Brain microvascular endothelial cell (primary cell): ENCODE measurements around the gene LRRC74A.

ENCODE experiments used
- DNase-seq: peaks from one replicate; pipeline ENCODE4 v3.0.0-alpha.2; 2020
- H3K27ac ChIP-seq: fragments of 250-450 bp; sonication (Bioruptor Pico); 2 replicates; pipeline ENCODE4 v1.5.1; 2020; ENCODE audit warnings: mild to moderate bottlenecking, moderate library complexity
- H3K27me3 ChIP-seq: fragments of 250-450 bp; sonication (Bioruptor Pico); replicated peaks from 2 replicates; pipeline ENCODE4 v1.5.1; 2020; ENCODE audit warnings: mild to moderate bottlenecking
- H3K36me3 ChIP-seq: fragments of 250-450 bp; sonication (Bioruptor Pico); replicated peaks from 2 replicates; pipeline ENCODE4 v1.5.1; 2020; ENCODE audit warnings: mild to moderate bottlenecking
- H3K4me3 ChIP-seq: 2 replicates; pipeline ENCODE4 v1.5.1; 2011; ENCODE audit warnings: low read depth, mild to moderate bottlenecking, control low read depth, low read length, moderate library complexity
- in situ Hi-C: cut with HindIII; loops from 2 replicates; pipeline ENCODE4 v1.10.0; 2017; ENCODE audit warnings: low sequenced_read_pairs, low pct_ligation_motif_present
- TF ChIP-seq, protein P1 (sequence below): IDR thresholded peaks from 2 replicates; pipeline ENCODE4 v1.5.1; 2011; ENCODE audit warnings: low read depth, mild to moderate bottlenecking, moderate library complexity, low read length, control low read depth, inconsistent platforms; ENCODE audit errors: missing control alignments

Gene LRRC74A

DNA sequence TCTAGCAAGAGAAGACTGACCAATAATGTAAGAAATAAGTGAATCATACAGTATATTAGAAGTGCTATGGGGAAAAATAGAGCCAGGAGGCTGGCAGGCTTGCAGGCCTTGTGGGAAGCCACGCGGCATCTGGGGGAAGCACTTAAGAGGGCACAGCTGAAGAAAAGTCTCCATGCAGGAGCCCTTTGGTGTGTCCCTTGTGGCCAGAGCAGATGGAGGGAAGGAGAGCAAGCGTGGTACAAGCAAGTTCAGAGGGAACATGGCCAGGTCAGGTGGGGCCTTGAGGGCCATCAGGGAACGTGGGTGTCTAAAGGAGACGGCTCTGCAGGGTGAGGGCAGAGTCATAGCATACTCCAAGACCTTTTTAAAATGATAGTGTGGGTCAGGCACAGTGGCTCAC lies 51.7 kb downstream of the LRRC74A start:
- TF ChIP-seq, protein P1, sequence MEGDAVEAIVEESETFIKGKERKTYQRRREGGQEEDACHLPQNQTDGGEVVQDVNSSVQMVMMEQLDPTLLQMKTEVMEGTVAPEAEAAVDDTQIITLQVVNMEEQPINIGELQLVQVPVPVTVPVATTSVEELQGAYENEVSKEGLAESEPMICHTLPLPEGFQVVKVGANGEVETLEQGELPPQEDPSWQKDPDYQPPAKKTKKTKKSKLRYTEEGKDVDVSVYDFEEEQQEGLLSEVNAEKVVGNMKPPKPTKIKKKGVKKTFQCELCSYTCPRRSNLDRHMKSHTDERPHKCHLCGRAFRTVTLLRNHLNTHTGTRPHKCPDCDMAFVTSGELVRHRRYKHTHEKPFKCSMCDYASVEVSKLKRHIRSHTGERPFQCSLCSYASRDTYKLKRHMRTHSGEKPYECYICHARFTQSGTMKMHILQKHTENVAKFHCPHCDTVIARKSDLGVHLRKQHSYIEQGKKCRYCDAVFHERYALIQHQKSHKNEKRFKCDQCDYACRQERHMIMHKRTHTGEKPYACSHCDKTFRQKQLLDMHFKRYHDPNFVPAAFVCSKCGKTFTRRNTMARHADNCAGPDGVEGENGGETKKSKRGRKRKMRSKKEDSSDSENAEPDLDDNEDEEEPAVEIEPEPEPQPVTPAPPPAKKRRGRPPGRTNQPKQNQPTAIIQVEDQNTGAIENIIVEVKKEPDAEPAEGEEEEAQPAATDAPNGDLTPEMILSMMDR, result no peak
- Histone ChIP-seq H3K36me3 (no peaks in the 10 kb centered on the region), H3K4me3 (no peak overlapping the region), H3K27me3 (no peaks in the 10 kb centered on the region), H3K27ac (no peak overlapping the region)
- no peak for DNase-seq
- in situ Hi-C loops, result no loop called here

DNA sequence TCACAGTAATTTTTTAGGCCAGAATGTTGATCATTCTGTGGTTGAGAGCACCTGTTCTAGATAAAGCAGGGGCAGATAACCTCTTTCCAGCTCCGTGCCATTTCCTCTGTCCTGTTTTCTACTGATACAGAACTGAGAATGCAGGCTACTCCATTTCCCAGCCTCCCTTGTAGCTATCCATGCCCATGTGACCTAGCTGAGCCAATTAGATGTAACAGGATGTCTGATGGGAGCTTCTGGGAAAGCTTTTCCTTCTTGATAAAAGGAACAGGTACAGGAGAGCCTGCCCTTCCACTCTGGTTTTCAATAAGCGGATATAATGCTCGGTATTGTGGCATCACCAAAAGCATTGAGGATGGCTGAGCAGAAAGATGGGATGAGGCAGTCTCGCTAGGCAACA lies 54.2 kb downstream of the LRRC74A start:
- H3K36me3 ChIP-seq, result no peaks in the 10 kb centered on the region
- TF ChIP-seq, protein P1, result no peak
- in situ Hi-C loops, result no loop called here
- DNase-seq, result no peak
- no peak overlapping the region for H3K27ac ChIP-seq
- H3K27me3 ChIP-seq, result no peaks in the 10 kb centered on the region
- H3K4me3 ChIP-seq, result no peak overlapping the region

DNA sequence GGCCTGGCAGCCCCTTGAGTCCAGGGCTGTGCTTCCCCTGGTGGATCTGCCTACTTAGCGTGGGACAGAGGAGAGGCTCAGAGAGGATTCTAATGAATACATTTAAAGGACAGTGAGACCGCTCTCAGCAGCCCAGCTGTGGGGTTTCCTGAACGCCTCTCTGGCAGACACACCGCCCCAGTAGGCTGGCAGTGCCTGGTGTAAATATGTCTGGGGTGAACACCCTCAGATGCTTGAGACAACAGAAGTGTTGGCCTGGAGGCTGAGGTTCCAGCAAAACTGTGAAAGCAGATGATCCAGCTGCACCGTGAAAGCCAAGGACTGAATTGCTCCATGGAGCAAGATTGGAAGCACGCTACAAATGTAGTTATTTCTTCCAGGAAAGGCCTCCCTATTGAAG lies 55.1 kb downstream of the LRRC74A start:
- TF ChIP-seq, protein P1, result no peak
- H3K36me3 ChIP-seq, result no peaks in the 10 kb centered on the region
- no peaks in the 10 kb centered on the region for H3K27me3 ChIP-seq
- in situ Hi-C loops, result no loop called here
- DNase-seq, result no peak
- H3K4me3 ChIP-seq, result no peak overlapping the region
- H3K27ac ChIP-seq, result no peak overlapping the region

DNA sequence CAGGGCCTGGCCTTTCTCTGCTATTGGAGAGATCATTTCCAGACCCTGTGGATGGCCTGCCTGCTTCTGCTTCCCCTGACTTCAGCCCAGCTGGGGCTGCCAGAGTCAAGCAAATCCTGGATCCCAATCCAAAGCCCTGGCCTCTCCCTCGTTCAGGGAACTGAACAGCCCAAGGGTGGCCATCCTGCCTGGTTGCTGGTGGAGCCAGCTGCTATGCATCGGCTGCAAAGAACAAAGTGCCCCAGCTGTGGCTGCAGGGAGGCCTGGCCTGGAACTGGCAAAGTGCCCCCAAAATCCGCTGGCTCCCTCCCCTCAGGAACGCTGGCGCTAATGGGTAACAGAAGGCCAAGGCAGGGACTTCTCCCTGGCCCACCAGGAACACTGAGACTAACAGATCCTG lies 56.4 kb downstream of the LRRC74A start:
- Histone ChIP-seq H3K27ac (no peak overlapping the region), H3K27me3 (no peaks in the 10 kb centered on the region), H3K36me3 (no peaks in the 10 kb centered on the region), H3K4me3 (no peak overlapping the region)
- no peak for DNase-seq
- TF ChIP-seq, protein P1, result no peak
- in situ Hi-C loops, result no loop called here

DNA sequence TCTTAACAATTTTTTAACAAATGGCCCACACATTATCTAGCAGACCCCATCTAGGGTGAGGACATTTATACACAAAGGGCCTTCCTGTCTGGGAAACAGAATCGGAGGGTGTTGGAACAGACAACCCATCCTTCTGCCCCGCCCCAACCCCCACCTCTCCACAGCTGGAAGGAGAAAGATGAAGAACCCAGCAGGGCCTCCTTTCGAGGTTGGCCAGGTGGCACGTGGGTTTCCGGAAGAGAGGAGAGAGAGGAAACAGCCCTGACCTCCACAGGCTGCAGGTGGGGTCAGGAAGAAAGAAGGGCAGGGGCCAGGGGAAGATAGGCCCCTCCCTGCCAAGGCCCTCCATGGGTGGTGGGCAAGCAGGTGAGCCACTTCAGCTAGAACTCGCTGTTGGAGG lies 57.2 kb downstream of the LRRC74A start:
- TF ChIP-seq, protein P1, result no peak
- in situ Hi-C loops, result no loop called here
- no peak overlapping the region for H3K27ac ChIP-seq
- no peaks in the 10 kb centered on the region for H3K36me3 ChIP-seq
- no peaks in the 10 kb centered on the region for H3K27me3 ChIP-seq
- DNase-seq, result no peak
- no peak overlapping the region for H3K4me3 ChIP-seq

DNA sequence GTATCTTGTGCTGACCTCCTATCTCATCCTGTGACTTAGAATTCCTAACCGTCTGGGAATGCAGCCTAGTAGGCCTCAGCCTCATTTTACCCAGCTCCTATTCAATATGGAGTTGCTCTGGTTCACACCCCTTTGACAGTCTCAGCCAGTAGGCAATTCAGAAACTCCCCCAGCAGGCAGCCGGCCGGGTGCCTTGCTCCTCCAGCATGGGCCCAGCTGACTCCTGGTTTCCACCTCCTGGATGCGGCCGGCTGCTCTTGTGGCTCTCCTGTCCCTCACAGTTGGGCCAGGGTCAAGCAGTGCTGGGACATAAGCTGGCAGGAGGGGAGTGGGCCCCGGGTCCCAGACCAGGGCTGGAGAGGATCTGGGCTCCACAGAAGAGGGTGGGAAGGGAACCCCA lies 58.2 kb downstream of the LRRC74A start:
- no peak overlapping the region for H3K27ac ChIP-seq
- no peaks in the 10 kb centered on the region for H3K27me3 ChIP-seq
- H3K36me3 ChIP-seq, result no peaks in the 10 kb centered on the region
- in situ Hi-C loops, result no loop called here
- no peak overlapping the region for H3K4me3 ChIP-seq
- TF ChIP-seq, protein P1, result no peak
- no peak for DNase-seq
